Heart left ventricle (tissue), 13 donors: ENCODE results near the gene TRMT2B.

Source experiments
- CTCF ChIP-seq, 12 donors: fragments of 200-600 bp; sonication (generic) in 4 of 12; IDR thresholded peaks; one replicate each; pipeline versions ENCODE4 v1.5.0 to v1.8.0; 2018 to 2022; ENCODE audit warnings: antibody characterized with exemption in 12 of 12, mild to moderate bottlenecking in 5 of 12
- POLR2A ChIP-seq, 2 donors: fragments of 450-650 bp; IDR thresholded peaks; one replicate each; pipeline ENCODE4 v1.6.1; 2017; ENCODE audit warnings: antibody characterized with exemption in 2 of 2, mild to moderate bottlenecking in 2 of 2, moderate library complexity in 2 of 2
- donor health status: ischemic (EF 13 %, LVEDD 7.1; RV severe dilation, severe dysfunction).
- donor health status: DM: no; HTN: yes; CAD: no.
- donor health status: DM: no; HTN: no; CAD: no.
- donor health status: ischemic (EF 25% LVEDD 6.9; RV normal size, moderate dysfunction).
- donor health status: ischemic (EF 25% LVEDD 5.7; RV mildly dilated, moderate dysfunction).
- donor health status: ischemic (EF 35%, LVEDD 5.7; RV mildly dilated, moderate dysfunction).
- donor health status: nonischemic (EF 11% LVEDD 7.7; RV severe dilation, severe dysfunction).
- donor health status: DM: yes; HTN: yes; CAD: no.
- donor health status: PGD.
- donor health status: ischemic (EF 29% LVEDD 5.4; RV normal size, mild dysfunction).
- donor health status: nonischemic (EF 23%, LVEDD 6.1; RV moderate dilation, normal function).

DNA sequence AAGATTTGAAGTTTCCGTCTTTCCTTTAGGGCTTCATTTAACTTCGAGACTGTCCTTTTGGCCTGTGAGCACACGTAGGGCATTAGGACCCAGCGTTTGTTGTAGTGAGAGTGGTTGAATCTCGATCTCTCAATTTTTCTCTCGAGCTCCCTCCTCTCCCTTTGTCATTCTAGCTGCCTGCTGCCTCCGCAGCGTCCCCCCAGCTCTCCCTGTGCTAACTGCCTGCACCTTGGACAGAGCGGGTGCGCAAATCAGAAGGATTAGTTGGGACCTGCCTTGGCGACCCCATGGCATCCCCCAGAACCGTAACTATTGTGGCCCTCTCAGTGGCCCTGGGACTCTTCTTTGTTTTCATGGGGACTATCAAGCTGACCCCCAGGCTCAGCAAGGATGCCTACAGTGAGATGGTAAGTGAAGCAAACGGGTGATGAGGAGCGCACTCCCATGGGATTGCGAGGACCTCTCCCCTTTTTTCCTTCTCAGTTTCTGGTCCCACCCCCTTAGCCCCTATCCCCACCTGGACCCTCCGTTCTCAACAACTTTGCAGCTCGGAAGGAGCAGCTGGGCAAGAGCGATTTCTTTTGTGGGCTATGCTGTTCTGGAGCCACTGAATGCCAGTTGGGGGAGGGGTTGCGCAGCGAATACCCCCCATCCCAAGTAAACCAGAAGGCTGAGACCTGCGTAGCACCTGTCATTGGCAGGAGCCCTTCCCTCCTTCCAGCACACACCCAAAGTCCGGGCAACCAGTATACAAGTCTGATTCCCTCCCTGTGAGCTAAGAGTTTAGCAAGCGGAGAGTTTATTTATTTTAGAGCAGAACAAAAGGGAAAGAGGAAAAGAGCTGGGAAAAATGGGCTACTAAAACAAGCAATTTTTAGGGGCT, 27.0 kb upstream of the TRMT2B start, which contains the start of gene TMEM35A:
- TF ChIP-seq CTCF (IDR thresholded peaks at IDR 0.05) (no peak), POLR2A (IDR thresholded peaks at IDR 0.05) (no peak)
